ENCODE measurements around the gene VWA5B1.

The VWA5B1 gene

DNA sequence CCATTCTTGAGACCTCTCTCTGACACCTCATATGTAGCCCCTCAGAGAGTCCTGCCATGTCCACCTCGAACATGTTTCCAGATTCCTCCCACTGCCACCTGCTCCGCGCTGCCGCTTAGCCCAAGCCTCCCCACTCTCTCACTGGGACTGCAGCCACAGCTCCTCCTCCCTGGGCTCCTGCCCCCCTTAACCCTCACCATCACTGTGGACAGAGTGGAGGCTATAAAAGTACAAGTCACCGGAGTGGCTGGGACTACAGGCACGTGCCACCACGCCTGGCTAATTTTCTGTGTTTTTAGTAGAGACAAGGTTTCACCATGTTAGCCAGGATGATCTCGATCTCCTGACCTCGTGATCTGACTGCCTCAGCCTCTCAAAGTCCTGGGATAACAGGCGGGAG, 77.0 kb downstream of the VWA5B1 start:
- no peak for ATAC-seq

DNA sequence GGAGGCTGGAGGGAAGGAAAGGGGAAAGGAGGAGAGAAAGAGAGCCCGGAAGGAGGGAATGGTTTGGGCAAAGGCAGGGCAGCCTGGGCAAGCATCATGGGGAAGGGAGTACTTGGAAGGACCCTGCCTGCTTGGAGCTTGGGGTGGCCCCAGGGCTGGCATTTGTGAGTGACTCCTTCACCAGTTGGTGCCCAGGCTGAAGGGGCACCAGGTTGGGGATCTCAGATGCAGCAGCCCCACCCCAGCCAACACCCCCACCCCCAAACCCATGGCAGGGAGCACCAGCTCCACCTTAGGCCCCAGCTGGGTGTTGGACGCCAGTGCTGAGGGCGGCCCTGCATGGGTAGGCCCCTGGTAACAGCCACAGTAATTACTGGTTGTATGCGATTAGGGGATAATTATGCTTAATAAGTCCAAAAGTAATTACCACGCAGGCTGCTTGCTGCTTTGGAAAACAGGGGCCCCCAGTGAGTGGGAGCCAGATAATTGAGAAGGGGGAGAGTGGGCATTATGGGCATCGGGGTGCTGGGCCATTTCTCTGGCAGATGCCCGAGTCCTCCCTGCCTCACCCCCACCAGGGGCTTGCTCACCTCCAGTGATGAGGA, 78.3 kb downstream of the VWA5B1 start:
- ATAC-seq = no peak

DNA sequence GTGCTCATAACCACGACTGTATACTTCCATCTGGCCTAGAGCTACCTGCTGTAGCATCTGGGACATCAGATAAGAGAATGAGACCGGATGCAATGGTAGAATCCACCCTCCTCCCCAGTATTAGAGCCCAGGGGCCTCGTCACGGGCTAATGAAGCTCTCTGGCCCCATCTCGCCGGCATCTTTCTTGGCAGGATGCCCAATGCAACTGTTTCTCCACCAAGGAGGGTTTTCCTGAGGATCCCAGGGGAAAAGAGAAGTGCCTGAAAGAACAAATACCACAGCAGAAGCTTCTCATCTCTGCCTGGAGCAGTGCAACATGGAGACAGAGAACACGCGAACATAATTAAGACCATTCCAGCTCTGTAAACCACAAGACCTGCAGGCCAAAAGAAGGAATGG, 80.0 kb downstream of the VWA5B1 start:
- no peak for ATAC-seq

DNA sequence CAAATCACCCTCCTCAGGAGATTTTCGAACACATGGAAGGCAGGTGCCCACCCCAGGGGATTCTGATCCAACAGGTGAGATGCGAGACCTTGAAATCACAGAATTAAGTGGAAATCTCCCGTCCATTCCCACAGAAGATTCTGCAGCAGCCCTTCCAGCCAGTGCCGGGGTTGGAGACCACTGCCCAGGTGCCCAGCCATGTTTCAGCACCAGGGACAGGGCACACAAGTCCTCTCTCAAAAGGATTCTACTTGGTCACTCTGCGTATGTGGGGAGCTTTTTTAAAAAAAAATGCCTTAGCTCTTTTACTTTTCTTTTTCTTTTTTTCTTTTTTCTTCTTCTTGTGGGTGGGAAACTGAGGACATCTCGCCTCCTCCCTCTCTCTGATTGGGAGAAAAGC, 80.7 kb downstream of the VWA5B1 start:
- ATAC-seq = no peak

DNA sequence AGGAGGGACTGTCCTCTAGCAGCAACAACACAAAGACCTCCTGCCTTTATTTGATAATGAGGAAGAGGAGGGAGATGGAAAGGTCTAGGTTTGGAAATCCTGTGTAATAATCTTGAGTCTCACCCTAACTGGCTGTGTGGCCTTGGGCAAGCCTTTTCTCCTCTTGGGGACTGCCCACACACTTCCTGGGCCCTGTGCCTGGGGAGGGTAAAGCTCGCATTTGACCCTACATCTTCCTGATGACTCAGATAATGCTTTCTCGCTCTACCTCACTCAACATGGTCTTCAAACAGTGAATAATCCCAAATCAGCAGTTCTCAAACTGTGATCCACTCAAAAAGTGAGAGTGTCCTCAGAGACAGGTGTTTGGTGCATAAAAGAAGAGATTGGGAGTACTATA, 81.2 kb downstream of the VWA5B1 start:
- no peak for ATAC-seq

DNA sequence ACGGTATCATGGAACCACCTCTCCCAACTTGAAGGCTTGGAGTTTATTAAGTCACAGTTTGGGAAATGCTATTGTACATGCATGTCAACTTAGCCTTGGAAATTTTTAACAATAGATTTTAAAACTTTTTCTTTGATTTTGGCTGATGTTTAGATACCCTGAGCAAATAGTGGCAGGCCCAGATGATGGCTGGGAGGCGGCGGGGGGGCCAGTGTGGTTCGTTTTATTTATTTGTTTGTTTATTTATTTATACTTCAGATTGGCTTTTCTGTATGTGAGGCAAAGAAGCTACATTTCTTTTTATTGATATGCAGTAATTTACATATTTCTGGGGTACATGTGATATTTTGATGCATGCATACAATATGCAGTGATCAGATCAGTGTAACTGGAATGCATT, 82.0 kb downstream of the VWA5B1 start:
- ATAC-seq = no peak

DNA sequence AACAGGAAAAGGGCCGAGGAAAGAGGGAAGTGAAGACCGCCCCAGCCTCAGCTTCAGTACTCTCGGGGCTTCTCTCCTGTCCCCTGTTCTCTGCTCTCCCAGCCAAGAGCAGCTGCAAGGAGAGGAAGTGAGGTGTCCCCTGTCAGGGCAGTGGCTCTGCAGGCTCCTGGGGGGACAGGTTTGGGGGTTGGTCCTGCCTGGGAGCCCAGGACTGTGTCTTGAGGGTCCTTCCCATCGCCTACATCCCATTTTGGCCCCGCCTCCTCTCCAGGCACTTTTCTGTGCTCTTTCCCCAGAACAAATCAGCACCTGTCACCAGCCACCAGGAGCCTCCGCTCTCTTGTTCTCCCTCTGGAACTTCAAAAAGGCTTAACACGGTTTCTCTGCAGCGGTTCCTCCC, 82.6 kb downstream of the VWA5B1 start:
- no peak for ATAC-seq

DNA sequence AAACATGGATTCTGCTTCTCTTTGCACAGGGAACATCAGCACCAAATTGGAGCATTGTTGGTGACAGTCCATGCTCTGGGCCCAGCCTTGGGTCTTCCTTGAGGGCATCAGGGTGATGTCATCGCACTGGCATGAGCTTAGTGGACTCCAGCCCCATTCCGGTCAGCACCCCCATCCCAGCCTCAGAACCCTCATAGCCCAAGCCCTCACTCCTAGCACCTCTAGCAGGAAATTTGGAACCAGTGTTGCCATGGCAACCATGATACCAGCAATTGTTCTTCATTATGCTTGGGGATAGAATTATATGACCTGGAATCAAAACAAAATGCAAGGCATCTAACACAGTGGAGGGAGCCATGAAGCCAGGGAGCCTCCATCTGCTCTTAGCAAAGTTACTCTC, 83.1 kb downstream of the VWA5B1 start:
- ATAC-seq = no peak

DNA sequence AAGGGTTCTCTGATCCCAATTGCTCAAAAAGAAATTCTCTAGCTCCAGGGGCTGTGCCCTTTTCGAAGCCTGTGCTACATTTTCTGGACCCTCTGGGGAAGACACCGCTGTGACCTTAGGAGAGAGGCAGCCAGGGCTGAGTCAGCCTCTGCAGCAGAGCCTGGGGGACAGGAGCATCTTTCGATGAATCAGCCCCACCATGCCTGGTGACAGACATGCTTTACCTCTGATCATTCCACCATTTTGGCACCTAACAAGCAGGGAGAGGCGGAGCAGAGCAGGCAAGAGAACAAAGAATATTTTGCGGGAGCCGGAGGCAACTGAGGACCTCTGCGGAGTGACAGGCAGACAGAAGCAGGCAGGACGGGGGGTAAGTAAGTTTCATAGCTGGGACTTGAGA, 84.9 kb downstream of the VWA5B1 start:
- no peak for ATAC-seq

DNA sequence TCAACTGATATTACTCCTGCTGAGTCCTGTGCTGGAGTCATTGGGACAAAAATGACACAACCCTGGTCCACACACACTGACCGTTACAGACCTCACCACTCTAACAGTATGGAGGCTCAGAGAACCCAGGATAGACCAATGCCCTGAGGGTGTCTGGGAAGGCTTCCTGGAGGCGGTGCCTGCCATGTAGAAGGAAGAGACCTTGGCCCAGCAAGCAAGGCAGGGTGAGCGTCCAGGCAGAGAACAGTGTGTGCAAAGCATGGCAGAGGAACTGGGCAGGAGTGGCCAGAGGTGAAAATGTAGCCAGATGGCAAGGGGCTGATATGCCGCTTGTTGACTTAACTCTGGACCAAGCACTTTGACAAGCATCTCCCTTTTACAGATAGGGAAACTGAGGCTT, 85.5 kb downstream of the VWA5B1 start:
- ATAC-seq = no peak

DNA sequence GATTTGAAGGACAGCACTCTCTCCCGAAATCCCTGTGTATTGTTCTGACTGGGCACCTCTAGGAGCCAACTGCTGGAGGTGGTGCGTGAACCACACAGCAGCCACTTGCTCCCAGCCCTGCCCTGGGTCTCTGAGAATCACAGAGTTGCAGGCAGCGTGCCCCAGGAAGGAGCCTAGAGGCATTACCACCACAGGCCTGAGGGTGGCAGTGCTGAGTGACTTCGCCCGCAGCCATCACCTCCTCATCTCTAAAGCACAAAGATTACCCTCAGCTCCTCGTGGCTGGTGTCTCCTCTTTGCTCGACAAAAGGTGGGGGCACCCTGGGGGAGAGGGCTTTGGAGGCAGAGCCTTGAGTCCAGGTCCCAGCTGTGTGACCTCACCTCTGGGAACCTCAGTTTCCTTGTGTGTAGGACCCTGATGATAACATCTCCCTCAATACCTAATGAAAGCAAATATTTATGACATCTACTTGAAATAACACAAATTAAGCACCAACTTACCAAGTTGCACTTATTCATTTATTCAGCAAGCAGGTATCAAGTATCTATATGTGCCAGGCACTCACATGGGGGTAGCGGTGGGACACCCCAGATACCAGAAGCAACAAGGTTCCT, 86.3 kb downstream of the VWA5B1 start:
- peak; percentile 45 to 63 for ATAC-seq

DNA sequence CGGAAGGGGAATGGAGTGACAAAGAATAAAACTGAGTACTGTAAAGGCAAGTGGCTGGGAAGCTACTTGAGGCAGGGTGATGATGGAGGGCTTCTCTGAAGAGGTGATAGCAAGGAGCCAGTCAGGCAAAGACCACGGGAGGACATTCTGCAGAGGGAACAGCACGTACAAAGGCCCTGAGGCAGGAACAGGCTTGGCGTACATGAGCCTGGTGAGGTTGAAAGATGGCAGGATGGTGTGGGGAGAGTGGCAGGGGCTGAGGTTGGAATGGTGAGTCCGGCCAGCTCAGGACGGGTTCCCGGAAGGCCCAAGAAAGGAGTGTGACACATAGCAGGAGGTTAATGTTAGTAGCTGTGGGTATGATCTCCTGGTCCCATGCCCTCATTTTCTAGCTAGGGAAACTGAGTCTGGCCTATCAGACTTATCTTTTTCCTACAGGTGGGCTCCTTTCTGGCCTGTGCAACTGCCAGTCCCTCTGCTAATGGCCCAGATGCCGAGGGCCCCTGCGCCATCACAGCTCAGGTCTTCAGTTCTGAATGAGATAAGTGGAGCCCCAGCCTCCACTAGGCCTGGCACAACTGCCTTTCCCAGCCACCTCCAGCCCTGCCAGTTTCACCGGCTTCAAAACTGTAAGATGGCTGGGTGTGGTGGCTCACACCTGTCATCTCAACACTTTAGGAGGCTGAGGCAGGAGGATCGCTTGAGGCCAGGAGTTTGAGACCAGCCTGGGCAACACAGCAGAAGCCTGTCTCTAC, 87.0 kb downstream of the VWA5B1 start:
- no peak for ATAC-seq

DNA sequence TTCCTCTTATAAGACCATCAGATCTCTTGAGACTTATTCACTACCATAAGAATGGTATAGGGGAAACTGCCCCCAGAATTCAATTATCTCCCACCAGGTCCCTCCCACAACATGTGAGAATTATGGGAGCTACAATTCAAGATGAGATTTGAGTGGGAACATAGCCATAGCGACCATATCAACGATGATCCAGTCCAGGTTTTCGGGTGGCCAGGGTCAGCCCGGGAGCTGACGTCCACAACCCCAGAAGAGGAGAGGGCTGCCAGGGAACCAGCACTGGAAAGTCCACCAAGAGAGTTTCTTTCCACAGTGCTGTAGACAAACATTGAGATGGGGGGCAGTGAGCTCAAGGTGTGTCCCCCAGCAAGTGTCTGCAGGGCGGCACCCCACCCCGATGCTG, 88.4 kb downstream of the VWA5B1 start:
- no peak for ATAC-seq

DNA sequence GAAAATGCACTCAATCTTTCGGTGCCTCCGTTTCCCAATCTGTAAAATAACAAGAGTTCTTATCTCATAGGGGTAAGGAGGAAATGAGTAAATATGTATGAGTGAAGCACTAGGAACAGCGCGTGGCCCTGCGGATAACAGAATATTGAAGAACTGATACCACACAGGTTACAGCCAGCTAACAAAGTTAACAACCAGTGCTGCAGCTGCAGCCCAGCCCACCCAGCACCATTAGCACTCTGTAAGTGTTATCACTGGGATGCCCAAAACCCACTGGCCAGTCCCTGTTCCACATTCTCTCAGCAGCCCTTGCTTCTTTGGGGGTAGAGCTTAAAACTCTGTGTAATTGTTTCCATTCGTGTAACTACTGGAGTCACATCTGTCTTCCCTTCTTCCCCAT, 89.5 kb downstream of the VWA5B1 start:
- ATAC-seq = no peak

DNA sequence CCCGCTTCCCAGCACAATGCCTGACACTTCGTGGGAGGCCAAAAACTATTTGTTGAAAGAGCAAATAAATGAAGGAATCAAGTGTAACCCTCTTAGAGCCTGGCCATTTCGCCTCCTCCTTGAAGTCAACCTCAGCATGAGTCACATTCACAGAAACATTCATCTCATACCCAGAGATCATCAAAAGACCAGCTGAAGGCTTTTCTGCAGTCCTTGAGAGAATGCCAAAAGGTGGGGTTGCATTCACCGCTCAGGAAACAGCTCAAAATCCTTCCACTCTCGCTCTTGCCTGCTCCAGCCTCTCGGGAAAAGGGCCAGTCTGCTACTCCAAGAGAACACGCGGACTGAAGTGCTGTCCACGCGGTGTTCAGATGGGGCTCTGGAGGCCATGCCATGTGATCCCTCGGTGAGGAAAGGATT, 90.0 kb downstream of the VWA5B1 start:
- ATAC-seq = peak; percentile 33 to 56

DNA sequence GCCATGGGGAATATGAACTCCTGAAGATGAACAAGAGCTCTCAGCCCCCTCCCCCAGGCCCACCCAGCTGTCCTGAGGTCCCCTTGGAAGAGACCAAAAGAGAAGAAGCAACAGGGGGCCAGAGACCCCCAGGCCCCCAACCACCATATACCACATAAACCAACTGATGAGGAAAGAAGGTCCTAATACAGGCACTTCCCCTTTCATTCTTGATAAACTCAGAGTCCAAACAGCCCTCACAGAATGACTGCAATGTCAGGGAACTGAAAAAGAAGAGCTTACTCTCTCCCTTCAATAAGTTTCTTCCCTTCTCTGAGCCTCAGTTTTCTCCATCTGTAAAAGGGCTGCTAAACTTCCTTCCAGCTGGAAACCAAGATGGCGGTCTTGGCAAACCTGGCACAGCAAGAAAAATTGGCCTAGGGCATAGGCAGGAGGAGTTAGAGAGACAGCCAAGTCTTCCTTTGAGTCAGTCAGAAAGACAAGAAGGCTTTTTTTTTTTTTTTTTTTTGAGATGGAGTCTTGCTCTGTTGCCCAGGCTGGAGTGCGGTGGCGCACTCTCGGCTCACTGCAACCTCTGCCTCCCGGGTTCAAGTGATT, 90.5 kb downstream of the VWA5B1 start:
- no peak for ATAC-seq

DNA sequence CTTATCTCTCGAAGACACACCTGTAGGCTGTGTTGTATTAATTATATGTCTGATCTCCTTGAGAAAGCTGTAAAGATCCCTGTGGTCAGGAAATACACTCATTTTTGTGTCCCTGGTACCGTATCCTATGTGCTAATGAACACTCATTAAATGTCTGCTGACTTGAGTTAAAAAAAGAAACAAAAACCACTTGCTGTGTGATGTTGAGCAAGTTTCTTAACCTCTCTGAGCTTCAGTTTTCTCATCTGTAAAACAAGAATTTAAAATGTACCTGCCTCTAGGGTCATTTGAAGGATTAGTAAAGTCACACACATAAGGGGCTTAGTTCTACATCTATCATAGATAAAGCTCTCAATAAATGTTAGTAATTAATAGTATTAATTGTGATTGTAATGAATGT, 91.3 kb downstream of the VWA5B1 start:
- ATAC-seq = no peak

DNA sequence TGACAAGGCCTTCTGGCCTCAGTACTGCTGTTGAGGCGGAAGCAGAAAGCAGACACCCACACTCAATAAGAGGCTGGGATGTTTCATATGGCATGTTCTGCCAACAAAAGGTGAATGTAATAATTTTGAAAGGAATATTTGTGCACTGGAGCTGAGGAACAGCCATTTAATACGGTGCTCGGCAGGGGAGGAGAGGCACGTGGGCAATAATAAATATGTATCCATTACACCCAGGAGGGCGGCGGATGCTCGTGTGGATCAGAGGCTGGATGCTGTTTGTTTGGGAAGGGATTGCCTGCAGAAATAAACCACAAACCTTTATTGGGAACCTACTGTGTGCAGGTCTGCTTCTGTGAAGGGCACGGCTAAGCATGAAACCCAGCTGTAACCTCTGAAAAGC, 92.0 kb downstream of the VWA5B1 start:
- ATAC-seq = no peak

DNA sequence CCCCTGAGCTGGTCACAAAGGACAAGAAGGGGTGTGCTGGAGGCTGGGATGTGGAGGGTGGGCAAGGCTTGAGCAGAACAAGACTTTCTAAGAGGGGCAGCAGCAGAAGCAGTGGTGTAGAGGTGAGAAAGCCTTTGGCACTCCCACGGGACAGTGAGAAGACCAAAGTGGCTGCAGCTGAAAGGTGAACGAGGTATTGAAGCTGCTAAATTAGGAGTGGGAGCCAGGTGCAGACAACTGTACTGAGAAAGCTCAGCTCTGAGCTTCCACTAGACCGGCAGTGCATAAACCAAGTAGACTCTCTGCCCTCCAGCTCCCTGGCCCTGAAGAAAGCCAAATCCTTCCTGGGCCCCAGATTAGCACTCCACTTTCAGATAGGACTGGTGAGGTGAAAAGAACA, 93.0 kb downstream of the VWA5B1 start:
- ATAC-seq = no peak

DNA sequence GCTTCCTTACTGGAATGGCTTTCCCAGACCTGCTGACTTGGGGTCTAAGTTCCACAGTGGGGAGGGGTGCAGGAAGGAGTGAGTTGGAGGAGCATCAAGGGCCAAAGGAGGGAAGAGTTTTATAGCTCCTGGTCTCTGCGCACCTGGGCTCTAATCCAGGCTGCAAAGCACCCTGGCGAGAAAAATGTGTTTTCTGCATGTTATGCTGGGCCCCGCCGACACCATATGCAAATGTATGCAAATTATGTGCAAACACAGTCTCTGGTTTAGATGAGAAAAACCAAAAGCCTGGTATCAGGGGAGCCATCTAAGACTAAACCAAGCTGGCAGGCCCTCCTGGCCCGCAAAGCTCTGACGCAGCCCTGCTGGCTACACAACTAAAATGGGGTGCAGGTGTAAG, 95.0 kb downstream of the VWA5B1 start:
- ATAC-seq = no peak

DNA sequence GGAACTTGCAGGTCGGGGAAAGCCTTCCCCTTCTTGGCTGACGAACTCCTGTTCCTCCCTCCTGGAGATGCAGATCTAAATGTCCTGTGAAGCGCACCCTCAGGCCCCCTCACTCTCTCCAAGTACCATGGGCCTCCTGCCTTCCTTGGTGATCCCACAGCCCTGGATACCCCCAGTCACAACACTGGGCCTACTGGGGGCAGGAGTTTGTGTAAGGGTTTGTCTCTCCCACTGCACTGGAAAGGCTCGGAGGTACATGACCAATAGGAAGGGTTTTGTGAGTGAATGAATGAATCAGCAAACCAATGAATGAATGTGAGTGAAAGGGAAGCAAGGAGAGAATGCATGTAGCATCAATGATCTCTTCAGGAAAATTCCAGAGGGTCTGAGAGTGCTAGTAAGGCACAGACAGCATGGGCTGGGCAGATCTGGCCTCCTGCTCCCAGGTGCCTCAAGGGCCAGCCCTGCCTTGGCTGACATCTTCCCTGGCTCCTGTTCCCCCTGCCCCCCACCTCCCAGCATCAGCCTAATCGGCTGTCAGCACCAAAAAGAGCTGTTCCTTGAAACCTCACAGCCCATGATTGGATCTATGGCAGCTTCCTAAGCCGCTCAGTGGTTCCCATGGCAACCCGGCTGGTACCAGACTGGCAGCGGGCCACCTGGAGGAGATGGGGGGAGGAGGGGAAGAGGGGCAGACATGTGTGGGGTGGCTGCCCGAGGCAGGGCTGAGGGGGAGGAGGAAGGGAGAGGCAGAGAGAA, 95.8 kb downstream of the VWA5B1 start:
- no peak for ATAC-seq

DNA sequence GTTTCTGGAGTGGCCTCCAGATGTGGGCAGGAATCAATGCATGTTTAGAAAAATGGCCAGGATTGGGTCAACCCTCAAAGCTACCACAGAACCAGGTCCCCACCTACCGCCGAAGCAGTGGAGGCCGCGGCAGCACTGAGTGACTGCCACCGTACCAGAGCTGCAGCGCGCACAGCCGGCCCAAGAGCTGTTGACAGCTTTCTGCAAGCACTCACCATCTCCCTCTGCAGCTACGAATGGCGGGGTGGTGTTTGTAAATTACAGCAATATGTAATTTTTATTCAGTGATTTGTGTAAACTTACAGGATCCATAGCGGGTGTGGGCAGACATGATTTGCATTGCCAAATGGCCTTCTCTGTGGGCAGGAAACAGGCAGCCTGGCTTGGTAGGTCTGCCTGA, 98.9 kb downstream of the VWA5B1 start:
- ATAC-seq = no peak

Measured in activated CD4-positive, CD25-positive, alpha-beta regulatory T cell treated with anti-CD3 and anti-CD28 coated beads, Interleukin-2, amount 50 U/mL, for 24 hours (primary cell).